Cardiac muscle cell (in vitro differentiated cells and primary cell): Measurements from ENCODE around the gene OR51A4. TPM values are rescaled to one million over a fixed set of nuclear protein-coding genes. Genes with fewer than 3 reads are reported as not detected.

Source experiments
- DNase-seq, 2 donors: peaks; one replicate each; pipeline versions ENCODE4 v3.0.0 to v3.0.0-alpha.2; 2010 to 2017; ENCODE audit warnings: low read depth in 1 of 2, low spot score in 1 of 2
- H3K27ac ChIP-seq: fragments of 200-600 bp; sonication (generic); 2 replicates; pipeline ENCODE4 v1.5.1; 2016
- H3K27me3 ChIP-seq: fragments of 200-600 bp; sonication (generic); 2 replicates; pipeline ENCODE4 v1.6.0; 2016; ENCODE audit warnings: control low read depth
- H3K36me3 ChIP-seq: fragments of 200-600 bp; sonication (generic); 2 replicates; pipeline ENCODE4 v1.5.1; 2016; ENCODE audit warnings: control low read depth
- H3K4me1 ChIP-seq: fragments of 200-600 bp; sonication (generic); 2 replicates; pipeline ENCODE4 v1.8.1; 2017; ENCODE audit warnings: low read depth, mild to moderate bottlenecking, mixed run types
- H3K4me3 ChIP-seq: fragments of 200-600 bp; sonication (generic); 2 replicates; pipeline ENCODE4 v1.5.1; 2016; ENCODE audit warnings: mild to moderate bottlenecking
- H3K9me3 ChIP-seq: fragments of 200-600 bp; sonication (generic); 2 replicates; pipeline ENCODE4 v1.5.1; 2017; ENCODE audit warnings: low read depth, mild to moderate bottlenecking, control low read depth
- CTCF ChIP-seq: IDR thresholded peaks from 2 replicates; pipeline ENCODE4 v1.5.1; 2012; ENCODE audit warnings: low read depth, mild to moderate bottlenecking, low read length
- polyA plus RNA-seq: library from polyadenylated mRNA; unstranded; fragments of >200 nt; fragmentation: Nextera tagmentation; extraction: Ambion mirVana; gene quantifications from 2 replicates; pipeline ENCODE4 v1.2.1, GENCODE V29; 2016
- total RNA-seq: library from RNA; depleted of rRNA; stranded (reverse); fragments of >200 nt; gene quantifications from 2 replicates; pipeline ENCODE4 v1.2.3, GENCODE V29; 2016

The OR51A4 gene
- total and polyA plus RNA-seq, 2 experiments from 2014 or later = not detected

GRCh38 chr11:4919250-4919649 lies 28.2 kb downstream of the OR51A4 start, which contains the start of gene OR51G2:
Gene OR51G2, minus strand, starts transcription at chr11:4919350. Its CDS starts 3,687 bp downstream, at chr11:4915663.
- no peak for DNase-seq
- H3K9me3 ChIP-seq = no peaks in the 10 kb centered on the region
- H3K27ac ChIP-seq = no peak within 1 kb of the TSS
- no peaks in the 10 kb centered on the region for H3K4me1 ChIP-seq
- H3K27me3 ChIP-seq = no peaks in the 10 kb centered on the region
- TF ChIP-seq CTCF = no peak
- no peak within 1 kb of the TSS for H3K4me3 ChIP-seq
- no peaks in the 10 kb centered on the region for H3K36me3 ChIP-seq

- Histone ChIP-seq H3K36me3 (no peaks in the 10 kb centered on the region), H3K9me3 (no peaks in the 10 kb centered on the region), H3K27ac (no peak overlapping the region), H3K4me3 (no peak overlapping the region), H3K4me1 (no peaks in the 10 kb centered on the region), H3K27me3 (no peaks in the 10 kb centered on the region)
- DNase-seq = no peak
- TF ChIP-seq CTCF = no peak
Measured at GRCh38 chr11:4916581-4916980, 30.8 kb downstream of the OR51A4 start.

DNA sequence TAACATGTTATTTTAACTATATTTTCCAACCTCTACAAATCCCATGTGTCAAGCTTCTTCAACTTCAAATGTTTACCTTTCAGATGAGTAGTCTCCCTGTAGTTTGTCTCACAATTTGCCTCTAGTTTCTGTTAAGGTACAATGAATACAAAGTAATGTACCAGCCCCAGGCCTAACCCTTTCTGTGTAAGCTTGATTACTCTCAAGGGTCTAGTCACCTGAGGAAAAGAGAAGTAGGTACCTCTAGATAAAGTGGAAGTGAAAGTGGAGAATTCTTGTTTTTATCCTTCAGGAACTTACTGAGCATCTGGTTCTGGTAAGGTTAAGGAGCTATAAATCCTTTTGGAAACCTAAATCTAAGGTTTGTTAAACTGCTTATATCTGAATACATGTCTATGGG lies 43.9 kb downstream of the OR51A4 start, which contains the start of gene OR51A7:
TSS of gene OR51A7 (plus strand) at position 300 of the 400 bp plus-strand sequence. CDS start 3,587 bp downstream, outside the sequence.
- Histone ChIP-seq H3K9me3 (no peaks in the 10 kb centered on the region), H3K36me3 (no peaks in the 10 kb centered on the region), H3K4me1 (no peaks in the 10 kb centered on the region), H3K27me3 (no peaks in the 10 kb centered on the region), H3K4me3 (no peak within 1 kb of the TSS), H3K27ac (no peak within 1 kb of the TSS)
- no peak for DNase-seq
- TF ChIP-seq CTCF = no peak

Other genes with a start within 250 kb of the OR51A4 start
- gene OR51E2, start 249.8 kb downstream of the OR51A4 start, total RNA-seq = not detected in 2 replicates
- gene OR51E2, start 249.8 kb downstream of the OR51A4 start, polyA plus RNA-seq = not detected in 2 replicates
- not detected in 2 replicates for gene MMP26, start 242.8 kb downstream of the OR51A4 start, total RNA-seq
- gene MMP26, start 242.8 kb downstream of the OR51A4 start, polyA plus RNA-seq = not detected in 2 replicates
- not detected in 2 replicates for gene OR51F1, start 177.7 kb downstream of the OR51A4 start, total RNA-seq
- not detected in 2 replicates for gene OR51F1, start 177.7 kb downstream of the OR51A4 start, polyA plus RNA-seq
- gene OR52R1, start 143.2 kb downstream of the OR51A4 start, total RNA-seq = not detected in 2 replicates
- not detected in 2 replicates for gene OR52R1, start 143.2 kb downstream of the OR51A4 start, polyA plus RNA-seq
- gene OR51F2, start 126.3 kb downstream of the OR51A4 start, total RNA-seq = not detected in 2 replicates
- gene OR51F2, start 126.3 kb downstream of the OR51A4 start, polyA plus RNA-seq = not detected in 2 replicates
- not detected in 2 replicates for gene OR51S1, start 98.4 kb downstream of the OR51A4 start, total RNA-seq
- not detected in 2 replicates for gene OR51S1, start 98.4 kb downstream of the OR51A4 start, polyA plus RNA-seq
- gene OR51T1, start 65.7 kb downstream of the OR51A4 start, total RNA-seq = not detected in 2 replicates
- gene OR51T1, start 65.7 kb downstream of the OR51A4 start, polyA plus RNA-seq = not detected in 2 replicates
- not detected in 2 replicates for gene OR51A7, start 43.8 kb downstream of the OR51A4 start, total RNA-seq
- not detected in 2 replicates for gene OR51A7, start 43.8 kb downstream of the OR51A4 start, polyA plus RNA-seq
- gene OR51G2, start 28.3 kb downstream of the OR51A4 start, total RNA-seq = not detected in 2 replicates
- gene OR51G2, start 28.3 kb downstream of the OR51A4 start, polyA plus RNA-seq = not detected in 2 replicates
- gene OR51G1, start 23.3 kb downstream of the OR51A4 start, total RNA-seq = not detected in 2 replicates
- not detected in 2 replicates for gene OR51G1, start 23.3 kb downstream of the OR51A4 start, polyA plus RNA-seq
- gene OR51A2, start 8.1 kb upstream of the OR51A4 start, total RNA-seq = not detected in 2 replicates
- not detected in 2 replicates for gene OR51A2, start 8.1 kb upstream of the OR51A4 start, polyA plus RNA-seq
- gene OR51L1, start 47.2 kb upstream of the OR51A4 start, total RNA-seq = not detected in 2 replicates
- not detected in 2 replicates for gene OR51L1, start 47.2 kb upstream of the OR51A4 start, polyA plus RNA-seq
- not detected in 2 replicates for gene OR52J3, start 98.9 kb upstream of the OR51A4 start, total RNA-seq
- not detected in 2 replicates for gene OR52J3, start 98.9 kb upstream of the OR51A4 start, polyA plus RNA-seq
- not detected in 2 replicates for gene OR52E2, start 112.0 kb upstream of the OR51A4 start, total RNA-seq
- not detected in 2 replicates for gene OR52E2, start 112.0 kb upstream of the OR51A4 start, polyA plus RNA-seq
- gene OR52E1, start 122.0 kb upstream of the OR51A4 start, total RNA-seq = not detected in 2 replicates
- not detected in 2 replicates for gene OR52E1, start 122.0 kb upstream of the OR51A4 start, polyA plus RNA-seq
- gene OR52A5, start 190.8 kb upstream of the OR51A4 start, total RNA-seq = not detected in 2 replicates
- not detected in 2 replicates for gene OR52A5, start 190.8 kb upstream of the OR51A4 start, polyA plus RNA-seq
- not detected in 2 replicates for gene OR52A1, start 207.2 kb upstream of the OR51A4 start, total RNA-seq
- not detected in 2 replicates for gene OR52A1, start 207.2 kb upstream of the OR51A4 start, polyA plus RNA-seq